T-cell (primary cell): Measurements from ENCODE around the gene RTKN2. TPM values are rescaled to one million over a fixed set of nuclear protein-coding genes. Genes with fewer than 3 reads are reported as not detected.

Experiments
- ATAC-seq, 4 experiments: fragments of 200-7000 bp in 3 of 4; fragments of 150-1000 bp in 1 of 4; cut with Tn5 transposase; replicated peaks in 1 of 4; 1 replicate in 3 of 4; 2 replicates in 1 of 4; pipeline ENCODE4 v1.10.0; 2021; ENCODE audit warnings: moderate library complexity in 3 of 4, mild to moderate bottlenecking in 2 of 4, moderate number of reproducible peaks in 1 of 4
- CTCF ChIA-PET, 2 donors: fragments of 300-600 bp; sonication (Branson Sonifier 250); formaldehyde crosslinking; loops; one replicate each; lab custom pipeline; 2022; ENCODE audit warnings: antibody characterized with exemption in 2 of 2; lab: Charles Lee
- POLR2A ChIA-PET, 2 donors: fragments of 300-600 bp; sonication (Branson Sonifier 250); formaldehyde crosslinking; loops; one replicate each; lab custom pipeline; 2022; ENCODE audit warnings: antibody characterized with exemption in 2 of 2; lab: Charles Lee
- DNase-seq, 35 experiments: peaks; one replicate each; pipeline versions ENCODE4 v3.0.0 to v3.0.0-alpha.2; 2013 to 2023
- H3K27ac ChIP-seq: one replicate; pipeline ENCODE4 v1.5.1; 2013; ENCODE audit warnings: low read length
- H3K27me3 ChIP-seq, 2 experiments: replicated peaks in 1 of 2; 1 replicate in 1 of 2; 2 replicates in 1 of 2; pipeline versions ENCODE4 v1.6.1 to v1.7.0; 2013; ENCODE audit warnings: low read length in 1 of 2, mixed read lengths in 1 of 2; ENCODE audit not compliant: control insufficient read depth in 2 of 2, insufficient read depth in 2 of 2; ENCODE audit errors: extremely low read depth in 1 of 2
- H3K36me3 ChIP-seq, 2 donors: 1 replicate in 1 of 2; 2 replicates in 1 of 2; pipeline versions ENCODE4 v1.6.1 to v1.7.0; 2013; ENCODE audit warnings: low read length in 1 of 2; ENCODE audit not compliant: control insufficient read depth in 2 of 2, insufficient read depth in 1 of 2; ENCODE audit errors: extremely low read depth in 1 of 2
- H3K4me1 ChIP-seq, 2 experiments: 1 replicate in 1 of 2; 2 replicates in 1 of 2; pipeline versions ENCODE4 v1.6.1 to v1.7.0; 2013; ENCODE audit warnings: low read length in 2 of 2, mixed read lengths in 1 of 2; ENCODE audit not compliant: insufficient read depth in 2 of 2, control insufficient read depth in 1 of 2; ENCODE audit errors: extremely low read depth in 1 of 2
- H3K4me3 ChIP-seq, 2 donors: 1 replicate in 1 of 2; 2 replicates in 1 of 2; pipeline versions ENCODE4 v1.5.1 to v1.7.0; 2013; ENCODE audit warnings: mild to moderate bottlenecking in 2 of 2, low read length in 1 of 2, moderate library complexity in 1 of 2; ENCODE audit not compliant: control insufficient read depth in 1 of 2; ENCODE audit errors: extremely low read depth in 1 of 2
- H3K9me3 ChIP-seq: 2 replicates; pipeline ENCODE4 v1.7.0; 2013
- H3K27ac Mint-ChIP-seq, 2 donors: one replicate each; pipeline ENCODE4 v1.8.0; 2020 to 2021; ENCODE audit warnings: mild to moderate bottlenecking in 2 of 2, mixed read lengths in 2 of 2
- H3K27me3 Mint-ChIP-seq, 2 donors: one replicate each; pipeline ENCODE4 v1.8.0; 2021 to 2022; ENCODE audit warnings: mixed read lengths in 2 of 2
- H3K36me3 Mint-ChIP-seq: one replicate; pipeline ENCODE4 v1.8.0; 2021; ENCODE audit warnings: mixed read lengths
- H3K4me1 Mint-ChIP-seq, 3 donors: one replicate each; pipeline ENCODE4 v1.8.0; 2020 to 2022; ENCODE audit warnings: mixed read lengths in 3 of 3, mild to moderate bottlenecking in 1 of 3
- H3K4me3 Mint-ChIP-seq, 3 donors: one replicate each; pipeline ENCODE4 v1.8.0; 2020 to 2022; ENCODE audit warnings: mild to moderate bottlenecking in 3 of 3, mixed read lengths in 3 of 3, moderate library complexity in 3 of 3
- H3K9me3 Mint-ChIP-seq, 3 donors: one replicate each; pipeline ENCODE4 v1.8.0; 2020 to 2022; ENCODE audit warnings: mixed read lengths in 3 of 3
- WGBS: methylation state at CpG from one replicate; pipeline ENCODE4 v1.1.5; 2013; ENCODE audit warnings: missing lambda C conversion rate; ENCODE audit not compliant: insufficient coverage; 5-methylcytosine and 5-hydroxymethylcytosine counted together
- total RNA-seq, 35 experiments: library from RNA in 6 of 35; stranded (reverse) in 6 of 35; fragments of 120-200 nt in 1 of 35; gene quantifications; one replicate each; pipeline versions ENCODE4 v1.2.1 to v1.2.4 and lab custom pipeline; 2013 to 2026

Gene RTKN2
- total RNA-seq, 5 donors from 2014 or later (not counting 1 experiment from before 2014, with no cell fraction given) = 9.0 to 15.5 (median 12.4) TPM

DNA sequence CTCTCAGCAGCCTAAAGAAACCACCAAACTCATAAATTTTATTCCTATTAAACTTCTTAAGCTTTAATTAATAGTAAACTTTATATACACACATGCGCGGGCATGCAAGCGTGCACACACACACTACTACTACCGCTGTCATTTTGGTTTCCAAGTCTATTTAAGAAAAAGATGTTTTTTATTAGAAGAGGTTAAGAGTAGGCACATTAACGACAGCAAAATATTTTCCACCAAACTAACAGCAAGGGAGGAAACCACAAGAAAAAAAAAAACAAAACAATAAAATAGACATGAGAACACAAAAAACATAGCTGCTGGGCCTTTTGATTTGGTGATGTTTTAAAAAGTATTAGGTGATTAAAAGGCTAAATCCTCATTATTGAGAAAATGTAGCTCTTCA, 28.6 kb downstream of the RTKN2 start:
- Mint-ChIP-seq H3K4me1 (peaks cover 36 to 52% (median 43%) of the 10 kb centered on the region in 3 donors), H3K27me3 (no peaks in the 10 kb centered on the region), H3K9me3 (no peaks in the 10 kb centered on the region), H3K4me3 (peak overlapping the region; percentile 8 to 43 (median 39)), H3K27ac (peak overlapping the region; percentile 84 to 85), H3K36me3 (no peaks in the 10 kb centered on the region)
- peak overlapping the region; percentile 31 for H3K27ac ChIP-seq
- peaks cover 3 to 40% of the 10 kb centered on the region in 2 experiments for H3K4me1 ChIP-seq
- ATAC-seq = peak in 1 of 4 experiments; percentile 36
- H3K27me3 ChIP-seq = no peaks in the 10 kb centered on the region
- CTCF ChIA-PET = interaction anchor here (0.5 to 3.0 kb wide), 16 partner anchors 10 to 624 kb away, joined by 3 to 26 read pairs (median 4); no protein-coding TSS in a partner anchor
- H3K4me3 ChIP-seq = no peak overlapping the region
- DNase-seq = no peak
- WGBS = no CpG with 5 or more reads among the region's 5 CpGs
- POLR2A ChIA-PET = interaction anchor here (0.6 to 1.1 kb wide), 11 partner anchors 17 to 1029 kb away, joined by 3 to 6 read pairs (median 4); no protein-coding TSS in a partner anchor
- H3K9me3 ChIP-seq = no peaks in the 10 kb centered on the region
- no peaks in the 10 kb centered on the region for H3K36me3 ChIP-seq

DNA sequence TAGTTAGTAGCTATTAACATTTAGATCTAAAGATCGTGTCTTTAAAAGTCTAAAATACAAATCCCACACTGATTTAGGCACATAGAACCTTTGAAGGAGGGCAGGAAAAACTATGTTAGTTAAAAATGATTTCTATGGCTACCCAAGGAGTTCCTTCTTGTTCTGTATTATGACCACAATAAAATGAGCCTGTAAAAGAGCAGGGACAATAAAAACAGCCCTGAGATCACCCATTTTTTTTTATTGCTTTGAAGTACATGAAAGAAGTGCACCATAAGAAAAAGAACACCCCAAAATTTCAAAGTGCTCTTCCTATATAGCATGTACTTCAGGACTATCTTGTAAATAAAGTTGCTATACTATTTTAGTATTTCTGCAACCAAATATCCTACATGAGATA, 29.8 kb downstream of the RTKN2 start:
- no CpG with 5 or more reads among the region's 1 CpG for WGBS
- Histone ChIP-seq H3K4me3 (no peak overlapping the region), H3K36me3 (no peaks in the 10 kb centered on the region), H3K27ac (no peak overlapping the region), H3K27me3 (no peaks in the 10 kb centered on the region), H3K4me1 (peaks cover 7 to 38% of the 10 kb centered on the region in 2 experiments), H3K9me3 (no peaks in the 10 kb centered on the region)
- Mint-ChIP-seq H3K27ac (peak overlapping the region in 1 of 2 donors; percentile 63), H3K36me3 (no peaks in the 10 kb centered on the region), H3K9me3 (no peaks in the 10 kb centered on the region), H3K4me1 (peaks cover 36 to 54% (median 46%) of the 10 kb centered on the region in 3 donors), H3K27me3 (no peaks in the 10 kb centered on the region), H3K4me3 (peak overlapping the region; percentile 9 to 53 (median 36))
- ATAC-seq (no peak), DNase-seq (no peak)
- POLR2A ChIA-PET = no interaction called here
- CTCF ChIA-PET = interaction anchor here in 1 of 2 donors (0.6 to 3.0 kb wide), 4 partner anchors 9 to 200 kb away, joined by 3 to 26 read pairs (median 6); no protein-coding TSS in a partner anchor

DNA sequence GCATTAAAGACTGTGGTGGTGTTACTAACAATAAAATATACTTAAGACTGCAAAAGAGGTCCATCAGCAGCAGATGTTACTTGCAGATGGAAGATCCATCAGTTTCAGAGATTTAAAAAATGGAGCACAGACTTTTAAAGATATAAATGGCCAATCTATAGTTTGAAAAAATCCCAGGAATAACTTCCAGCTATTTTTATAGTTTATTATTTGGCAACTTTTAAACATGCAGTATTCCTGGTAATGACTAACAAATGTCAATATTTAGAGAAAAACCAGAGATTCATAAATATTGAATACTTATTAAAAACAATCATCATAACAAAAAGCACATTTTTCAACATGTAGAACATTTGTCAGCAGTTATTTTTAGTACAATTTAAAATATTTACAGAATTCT, 30.7 kb downstream of the RTKN2 start:
- Histone ChIP-seq H3K4me1 (peaks cover 7 to 36% of the 10 kb centered on the region in 2 experiments), H3K27ac (no peak overlapping the region), H3K36me3 (no peaks in the 10 kb centered on the region), H3K9me3 (no peaks in the 10 kb centered on the region), H3K4me3 (no peak overlapping the region), H3K27me3 (no peaks in the 10 kb centered on the region)
- DNase-seq = no peak
- Mint-ChIP-seq H3K36me3 (no peaks in the 10 kb centered on the region), H3K27ac (peak overlapping the region; percentile 39 to 76), H3K27me3 (no peaks in the 10 kb centered on the region), H3K4me3 (no peak overlapping the region), H3K9me3 (no peaks in the 10 kb centered on the region), H3K4me1 (peaks cover 36 to 51% (median 46%) of the 10 kb centered on the region in 3 donors)
- no peak for ATAC-seq
- CTCF ChIA-PET = interaction anchor here in 1 of 2 donors (1.1 kb wide), 1 partner anchor 1803 kb away, joined by 3 read pairs; no protein-coding TSS in a partner anchor
- POLR2A ChIA-PET = no interaction called here

DNA sequence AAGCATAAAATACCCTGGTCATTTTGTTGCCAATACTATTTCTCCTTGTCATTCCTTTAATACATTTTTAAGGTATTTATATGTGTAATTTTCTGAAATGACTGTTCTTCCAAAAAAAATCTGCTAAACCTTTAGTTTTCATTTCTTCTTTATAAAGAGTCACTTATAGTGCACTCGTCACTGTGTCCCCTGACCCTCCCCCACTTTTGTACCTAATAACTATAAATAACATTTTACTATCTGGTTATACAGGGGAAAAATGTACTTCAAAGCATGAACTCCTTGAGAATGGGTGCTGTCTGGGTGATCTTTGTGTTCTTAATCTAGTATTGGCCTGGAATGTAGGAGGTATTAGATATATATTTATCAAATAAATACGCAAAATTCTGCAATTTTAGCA, 31.1 kb downstream of the RTKN2 start:
- peak overlapping the region in 1 of 3 donors; percentile 34 for H3K4me3 Mint-ChIP-seq

DNA sequence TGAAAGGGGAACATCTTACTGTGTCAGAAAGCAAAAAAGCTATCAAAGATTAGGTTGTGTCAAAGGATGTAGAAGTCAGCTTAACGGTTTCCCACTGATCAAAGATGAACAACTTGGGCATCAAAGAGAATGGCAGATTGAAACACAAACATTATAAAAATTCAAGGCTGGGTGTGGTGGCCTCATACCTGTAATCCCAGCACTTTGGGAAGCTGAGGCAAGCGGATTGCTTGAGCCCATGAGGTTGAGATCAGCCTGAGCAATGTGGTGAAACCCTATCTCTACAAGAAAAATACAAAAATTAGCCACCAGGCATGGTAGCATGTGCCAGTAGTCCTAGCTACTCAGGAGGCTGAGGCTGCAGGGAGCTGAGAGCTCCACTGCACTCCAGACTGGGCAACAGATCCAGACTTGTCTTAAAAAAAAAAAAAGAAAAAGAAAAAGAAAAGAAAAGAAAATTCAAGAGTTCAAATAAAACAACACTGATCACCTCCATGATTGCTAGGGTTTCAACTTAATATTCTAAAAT, 34.5 kb downstream of the RTKN2 start:
- peaks cover 7 to 24% of the 10 kb centered on the region in 2 experiments for H3K4me1 ChIP-seq
- ATAC-seq = peak in 3 of 4 experiments; percentile 43 to 60 (median 44)
- H3K4me3 Mint-ChIP-seq = peak overlapping the region; percentile 56 to 70 (median 69)
- POLR2A ChIA-PET = interaction anchor here (0.5 to 0.6 kb wide), 2 partner anchors 126 to 337 kb away, joined by 3 to 5 read pairs; no protein-coding TSS in a partner anchor
- H3K27me3 Mint-ChIP-seq = no peaks in the 10 kb centered on the region
- no peak overlapping the region for H3K27ac ChIP-seq
- H3K9me3 ChIP-seq = no peaks in the 10 kb centered on the region
- WGBS = 100% methylated on average over 1 of the region's 2 CpGs
- no peaks in the 10 kb centered on the region for H3K9me3 Mint-ChIP-seq
- H3K36me3 ChIP-seq = no peaks in the 10 kb centered on the region
- peak overlapping the region in 1 of 2 donors; percentile 1 for H3K4me3 ChIP-seq
- CTCF ChIA-PET = interaction anchor here in 1 of 2 donors (0.7 to 1.8 kb wide), 3 partner anchors 180 to 337 kb away, joined by 3 to 8 read pairs (median 3); no protein-coding TSS in a partner anchor
- no peak for DNase-seq
- no peaks in the 10 kb centered on the region for H3K27me3 ChIP-seq
- H3K4me1 Mint-ChIP-seq = peaks cover 31 to 43% (median 36%) of the 10 kb centered on the region in 3 donors
- peak overlapping the region; percentile 78 to 80 for H3K27ac Mint-ChIP-seq
- H3K36me3 Mint-ChIP-seq = no peaks in the 10 kb centered on the region

More for the DNA sequence above, 31.1 kb downstream of the RTKN2 start:
- H3K27me3 Mint-ChIP-seq = no peaks in the 10 kb centered on the region
- ATAC-seq (no peak), DNase-seq (no peak)
- H3K36me3 Mint-ChIP-seq = no peaks in the 10 kb centered on the region
- H3K27ac Mint-ChIP-seq = peak overlapping the region; percentile 39 to 76
- Histone ChIP-seq H3K9me3 (no peaks in the 10 kb centered on the region), H3K4me3 (no peak overlapping the region), H3K36me3 (no peaks in the 10 kb centered on the region), H3K27ac (no peak overlapping the region), H3K27me3 (no peaks in the 10 kb centered on the region), H3K4me1 (peaks cover 7 to 37% of the 10 kb centered on the region in 2 experiments)
- no CpG with 5 or more reads among the region's 2 CpGs for WGBS
- CTCF ChIA-PET = interaction anchor here (1.0 to 1.1 kb wide), 2 partner anchors 54 to 1804 kb away, joined by 3 read pairs; no protein-coding TSS in a partner anchor
- H3K4me1 Mint-ChIP-seq = peaks cover 36 to 51% (median 48%) of the 10 kb centered on the region in 3 donors
- no peaks in the 10 kb centered on the region for H3K9me3 Mint-ChIP-seq
- POLR2A ChIA-PET = no interaction called here

DNA sequence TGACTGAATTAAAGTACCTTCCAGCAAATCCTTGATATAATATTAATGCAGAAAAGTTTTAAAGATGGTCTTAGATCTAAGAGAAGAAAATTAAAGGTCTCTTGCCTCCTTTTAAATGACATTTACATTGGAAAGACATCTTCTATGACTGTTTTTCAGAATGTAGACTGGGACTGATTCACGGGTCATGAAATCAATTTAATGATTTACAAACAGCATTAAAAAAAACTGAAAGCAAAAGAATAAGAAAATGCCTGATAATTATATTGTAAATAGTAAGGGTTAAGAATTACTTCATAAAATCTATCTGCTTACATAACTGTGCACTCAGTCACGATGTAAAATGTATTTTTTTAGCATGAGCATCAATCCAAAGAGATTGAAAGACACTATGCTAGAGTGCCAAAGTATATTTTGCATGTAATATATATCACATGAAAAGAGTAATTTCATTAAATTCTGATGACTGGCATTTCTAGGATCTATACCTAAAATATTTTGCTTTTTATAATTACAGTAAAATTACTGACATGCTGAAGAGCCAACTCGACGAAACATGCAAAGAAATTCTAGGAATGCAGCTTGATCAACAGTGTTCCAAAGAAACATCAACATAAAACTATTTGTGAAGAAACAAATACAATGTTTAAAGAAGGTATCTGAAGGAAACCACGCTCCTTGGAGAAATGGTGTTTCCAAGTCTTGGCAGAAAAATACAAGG, 35.1 kb downstream of the RTKN2 start:
- Mint-ChIP-seq H3K36me3 (no peaks in the 10 kb centered on the region), H3K4me1 (peaks cover 31 to 39% (median 34%) of the 10 kb centered on the region in 3 donors), H3K9me3 (no peaks in the 10 kb centered on the region), H3K4me3 (peak overlapping the region; percentile 56 to 70 (median 69)), H3K27me3 (no peaks in the 10 kb centered on the region), H3K27ac (peak overlapping the region; percentile 78 to 80)
- DNase-seq (no peak), ATAC-seq (no peak)
- peaks cover 7 to 20% of the 10 kb centered on the region in 2 experiments for H3K4me1 ChIP-seq
- peak overlapping the region in 1 of 2 donors; percentile 1 for H3K4me3 ChIP-seq
- H3K27me3 ChIP-seq = no peaks in the 10 kb centered on the region
- CTCF ChIA-PET = interaction anchor here in 1 of 2 donors (0.7 to 1.8 kb wide), 4 partner anchors 179 to 336 kb away, joined by 3 to 8 read pairs (median 3); no protein-coding TSS in a partner anchor
- H3K9me3 ChIP-seq = no peaks in the 10 kb centered on the region
- no CpG with 5 or more reads among the region's 5 CpGs for WGBS
- POLR2A ChIA-PET = interaction anchor here in 1 of 2 donors (0.6 kb wide), 1 partner anchor 125 kb away, joined by 3 read pairs; no protein-coding TSS in a partner anchor
- H3K36me3 ChIP-seq = no peaks in the 10 kb centered on the region
- no peak overlapping the region for H3K27ac ChIP-seq
